ENCODE results near the gene MAD1L1. TPM values are rescaled to one million over a fixed set of nuclear protein-coding genes. Genes with fewer than 3 reads are reported as not detected.

MAD1L1 gene
- total and polyA plus RNA-seq, 2 of the 13 experiments (the other 11 are each of a cell fraction or from before 2014, with no cell fraction given): 17.4 to 64.7 TPM

DNA sequence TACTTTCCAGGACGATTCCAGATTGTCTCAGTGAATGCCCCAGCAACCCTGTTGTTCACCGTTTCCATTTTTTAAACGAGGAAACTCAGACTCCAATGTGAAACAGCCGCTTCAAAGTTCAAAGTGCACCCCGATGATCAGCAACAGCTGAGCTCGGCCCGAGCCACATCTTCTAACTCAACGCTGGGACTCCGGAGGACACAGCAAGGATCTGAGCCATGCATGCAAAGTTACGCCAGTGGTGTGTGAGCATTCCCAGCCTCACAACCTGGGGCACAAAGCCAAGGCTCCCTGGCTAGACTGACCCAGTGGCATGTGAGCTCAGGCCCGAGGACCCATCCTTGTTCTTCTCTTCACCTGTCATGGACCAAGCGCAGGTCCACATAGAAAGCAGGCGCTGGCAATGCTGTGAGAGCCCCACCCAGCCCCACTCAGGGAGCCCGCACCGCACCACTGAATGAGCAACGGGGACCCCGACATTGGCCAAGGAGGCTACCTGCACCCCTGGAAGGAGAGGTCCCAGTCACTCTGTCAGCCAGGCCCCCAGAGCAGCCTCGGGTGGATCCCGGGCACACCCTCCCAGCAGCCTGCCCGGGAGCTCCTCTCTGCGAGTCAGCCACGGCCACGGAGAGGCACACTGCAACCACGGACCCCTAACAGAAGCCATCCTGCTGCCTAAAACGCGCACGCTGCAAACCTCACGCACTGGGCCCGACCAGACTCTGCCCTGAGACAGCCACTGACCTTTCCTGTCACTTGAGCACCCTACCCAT lies 82.9 kb downstream of the MAD1L1 start (continued):
- TF ChIP-seq FOXP4 (CRISPR knock-in tag; IDR thresholded peaks at IDR 0.05) (no peak), POLR2AphosphoS2 (IDR thresholded peaks at IDR 0.05; ENCODE audit: low read depth, low read length) (no peak), HOXA3 (CRISPR knock-in tag; IDR thresholded peaks at IDR 0.05) (peak; percentile 41; the same call in 1 of the 2 replicates), PITX1 (CRISPR knock-in tag; IDR thresholded peaks at IDR 0.05) (peak; percentile 51; the same call in 1 of the 2 replicates), SALL1 (CRISPR knock-in tag; IDR thresholded peaks at IDR 0.05) (peak; percentile 31; the same call in 1 of the 2 replicates), ZNF446 (CRISPR knock-in tag; IDR thresholded peaks at IDR 0.05) (no peak), MEIS1 (CRISPR knock-in tag; IDR thresholded peaks at IDR 0.05; ENCODE audit: borderline replicate concordance) (no peak; the same call in 1 of the 2 replicates), MED1 (CRISPR knock-in tag; IDR thresholded peaks at IDR 0.05) (0 out of 2 replicates have a peak, but pooled peaks have one; percentile 9), AGO1 (IDR thresholded peaks at IDR 0.05; ENCODE audit: low read depth, low read length, poor library complexity, severe bottlenecking) (no peak), ZNF777 (CRISPR knock-in tag; IDR thresholded peaks at IDR 0.05) (no peak), ZUFSP (CRISPR knock-in tag; IDR thresholded peaks at IDR 0.05; ENCODE audit: borderline replicate concordance) (no peak), ZNF704 (CRISPR knock-in tag; IDR thresholded peaks at IDR 0.05; ENCODE audit: borderline replicate concordance) (no peak), HMGA1 (CRISPR knock-in tag; conservative IDR thresholded peaks at IDR 0.05) (no peak), ZNF747 (CRISPR knock-in tag; IDR thresholded peaks at IDR 0.05; ENCODE audit: borderline replicate concordance) (no peak), ZNF512B (CRISPR knock-in tag; IDR thresholded peaks at IDR 0.05; ENCODE audit: borderline replicate concordance) (no peak)
- TF ChIP-seq, protein P1, sequence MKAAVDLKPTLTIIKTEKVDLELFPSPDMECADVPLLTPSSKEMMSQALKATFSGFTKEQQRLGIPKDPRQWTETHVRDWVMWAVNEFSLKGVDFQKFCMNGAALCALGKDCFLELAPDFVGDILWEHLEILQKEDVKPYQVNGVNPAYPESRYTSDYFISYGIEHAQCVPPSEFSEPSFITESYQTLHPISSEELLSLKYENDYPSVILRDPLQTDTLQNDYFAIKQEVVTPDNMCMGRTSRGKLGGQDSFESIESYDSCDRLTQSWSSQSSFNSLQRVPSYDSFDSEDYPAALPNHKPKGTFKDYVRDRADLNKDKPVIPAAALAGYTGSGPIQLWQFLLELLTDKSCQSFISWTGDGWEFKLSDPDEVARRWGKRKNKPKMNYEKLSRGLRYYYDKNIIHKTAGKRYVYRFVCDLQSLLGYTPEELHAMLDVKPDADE (CRISPR knock-in tag; IDR thresholded peaks at IDR 0.05): no peak
- TF ChIP-seq, protein P2, sequence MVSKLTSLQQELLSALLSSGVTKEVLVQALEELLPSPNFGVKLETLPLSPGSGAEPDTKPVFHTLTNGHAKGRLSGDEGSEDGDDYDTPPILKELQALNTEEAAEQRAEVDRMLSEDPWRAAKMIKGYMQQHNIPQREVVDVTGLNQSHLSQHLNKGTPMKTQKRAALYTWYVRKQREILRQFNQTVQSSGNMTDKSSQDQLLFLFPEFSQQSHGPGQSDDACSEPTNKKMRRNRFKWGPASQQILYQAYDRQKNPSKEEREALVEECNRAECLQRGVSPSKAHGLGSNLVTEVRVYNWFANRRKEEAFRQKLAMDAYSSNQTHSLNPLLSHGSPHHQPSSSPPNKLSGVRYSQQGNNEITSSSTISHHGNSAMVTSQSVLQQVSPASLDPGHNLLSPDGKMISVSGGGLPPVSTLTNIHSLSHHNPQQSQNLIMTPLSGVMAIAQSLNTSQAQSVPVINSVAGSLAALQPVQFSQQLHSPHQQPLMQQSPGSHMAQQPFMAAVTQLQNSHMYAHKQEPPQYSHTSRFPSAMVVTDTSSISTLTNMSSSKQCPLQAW (CRISPR knock-in tag; IDR thresholded peaks at IDR 0.05): no peak

Data from HepG2 (cell line).